NCI-H2029 treated with DMSO at 0.1 percent for 48 hours (cell line): ENCODE data around the gene POLQ.
"Not testable (repeated sequence)": the region's sequence is repeated elsewhere in the genome, so short reads cannot be mapped to it uniquely, and the experiment has no call there.

ENCODE experiments used
- DNase-seq: peaks from one replicate; lab custom pipeline; 2025; lab: John Stamatoyannopoulos, UW

POLQ gene

DNA sequence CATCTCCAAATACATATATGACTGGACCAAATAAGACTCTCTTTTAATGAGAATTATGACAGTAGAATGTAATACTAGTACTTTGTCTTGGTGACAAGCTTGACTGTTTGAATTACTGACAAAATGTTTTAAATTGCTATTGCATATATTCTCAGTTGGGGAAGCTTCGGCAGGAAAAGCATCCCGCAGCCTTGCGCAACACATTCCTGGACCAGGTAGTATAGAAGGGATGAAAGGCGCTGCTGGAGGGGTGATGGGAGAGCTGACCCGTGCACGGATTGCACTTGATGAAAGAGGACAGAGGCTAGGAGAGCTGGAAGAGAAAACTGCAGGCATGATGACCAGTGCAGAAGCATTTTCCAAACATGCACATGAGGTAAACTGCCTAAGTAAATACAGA, 127.6 kb downstream of the POLQ start:
- no peak for DNase-seq

DNA sequence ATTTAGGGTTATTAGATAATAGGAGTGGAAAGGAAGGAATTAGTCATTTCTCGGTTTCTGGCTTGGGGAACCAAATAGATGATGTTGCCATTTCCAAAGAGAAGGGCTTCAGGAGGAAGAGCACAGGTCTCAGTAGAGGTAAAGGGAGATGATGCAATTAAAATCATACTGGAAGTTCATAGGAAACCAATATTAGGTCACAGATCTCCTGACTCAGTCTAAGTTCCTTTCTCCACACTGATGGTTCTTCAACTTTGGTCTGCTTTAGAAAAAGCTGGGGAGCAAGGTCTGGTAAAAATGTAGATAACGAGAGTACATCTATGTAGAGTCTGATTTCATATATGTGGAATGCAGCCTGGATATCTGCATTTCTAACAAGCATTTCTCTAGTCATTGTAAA, 130.9 kb downstream of the POLQ start:
- DNase-seq: no peak

DNA sequence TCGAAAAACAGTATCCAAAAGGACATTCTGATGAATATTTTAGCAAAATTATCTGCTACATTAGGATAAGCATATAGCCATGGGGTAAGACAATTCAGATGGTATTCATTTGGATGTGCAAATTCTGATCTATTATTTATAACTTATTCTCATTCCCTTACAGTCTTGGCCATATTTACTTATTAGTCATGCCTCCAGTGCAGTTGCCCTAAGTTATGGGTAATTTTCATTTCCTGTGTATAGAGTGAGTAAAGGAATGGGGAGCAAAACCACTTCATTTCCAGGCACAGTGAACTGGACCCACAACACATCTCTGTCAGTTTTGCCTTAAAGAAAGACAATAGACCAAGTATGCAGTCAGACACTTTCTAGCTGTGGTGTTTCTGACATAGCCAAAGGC, 134.3 kb downstream of the POLQ start:
- no peak for DNase-seq

DNA sequence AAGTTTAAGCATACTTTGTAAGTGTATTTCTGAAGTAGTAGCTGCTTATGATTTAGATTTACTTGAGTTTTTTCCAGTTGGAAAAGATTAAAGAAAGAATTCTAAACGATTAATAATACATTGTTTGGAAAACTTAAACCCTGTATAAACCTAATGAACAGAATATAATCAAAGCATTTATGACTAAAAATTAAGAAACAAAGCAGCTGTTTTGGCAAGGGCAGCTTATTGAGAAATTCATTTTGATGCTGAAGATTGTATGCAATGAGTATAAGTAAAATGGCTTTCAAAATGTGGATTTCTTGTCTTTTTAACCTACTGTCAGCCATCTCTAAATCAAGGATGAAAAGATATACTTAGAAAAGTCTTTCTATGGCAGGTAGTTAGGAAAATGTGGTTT, 140.2 kb downstream of the POLQ start:
- no peak for DNase-seq

DNA sequence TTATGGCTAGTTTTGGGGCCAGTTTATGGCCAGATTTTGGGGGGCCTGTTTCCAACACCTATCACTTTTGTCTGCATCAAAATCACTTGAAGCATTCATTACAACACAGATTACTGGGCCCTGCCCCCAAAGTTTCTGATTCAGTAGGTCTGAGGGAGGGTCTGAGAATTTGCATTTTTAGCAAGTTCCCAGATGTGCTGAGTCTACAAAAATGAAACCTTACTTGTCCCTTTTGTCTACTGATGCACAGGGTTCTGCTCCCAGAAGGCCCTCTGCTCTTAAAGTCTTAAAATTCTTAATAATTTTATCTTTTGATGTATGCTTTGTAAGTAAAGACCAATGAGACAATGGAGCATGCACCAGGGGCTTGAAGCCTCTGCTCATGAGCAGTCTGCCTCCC, 146.0 kb downstream of the POLQ start:
- no peak for DNase-seq

DNA sequence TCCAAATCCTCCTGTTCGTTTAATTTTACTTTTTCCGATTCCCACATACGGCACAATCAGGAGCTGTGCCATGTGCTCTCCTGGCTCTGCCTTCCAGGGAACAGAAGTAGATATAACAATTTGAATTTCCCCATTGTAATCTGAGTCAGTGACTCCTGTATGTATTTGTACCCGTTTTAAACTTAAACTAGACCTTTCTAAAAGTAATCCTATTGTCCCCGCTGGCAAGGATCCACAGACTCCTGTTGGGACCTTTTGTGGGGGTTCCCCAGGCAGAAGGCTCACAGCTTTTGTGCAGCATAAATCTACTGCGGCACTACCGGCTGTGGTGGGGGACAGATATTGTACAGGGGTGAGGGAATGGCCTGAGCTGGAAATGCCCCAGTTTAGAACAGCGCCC, 147.7 kb downstream of the POLQ start:
- DNase-seq: not testable (repeated sequence)

DNA sequence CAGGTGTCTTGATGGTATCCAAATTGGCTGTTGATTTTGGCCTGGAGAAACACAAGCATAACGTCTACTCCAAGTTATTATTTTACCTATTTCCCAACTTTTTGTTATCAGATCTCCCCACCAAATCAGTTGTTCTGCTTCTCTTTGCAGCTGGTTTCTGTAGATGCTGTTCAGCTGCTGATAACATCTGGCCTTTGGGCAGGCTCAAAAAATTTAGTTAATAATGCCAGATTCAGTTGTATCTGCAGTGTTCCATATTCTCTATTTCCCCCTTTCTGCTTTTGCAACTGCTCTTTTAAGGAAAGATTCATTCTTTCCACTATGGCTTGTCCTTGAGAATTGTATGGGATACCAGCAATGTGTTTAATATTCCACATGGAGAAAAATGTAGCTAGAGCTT, 149.8 kb downstream of the POLQ start:
- not testable (repeated sequence) for DNase-seq

DNA sequence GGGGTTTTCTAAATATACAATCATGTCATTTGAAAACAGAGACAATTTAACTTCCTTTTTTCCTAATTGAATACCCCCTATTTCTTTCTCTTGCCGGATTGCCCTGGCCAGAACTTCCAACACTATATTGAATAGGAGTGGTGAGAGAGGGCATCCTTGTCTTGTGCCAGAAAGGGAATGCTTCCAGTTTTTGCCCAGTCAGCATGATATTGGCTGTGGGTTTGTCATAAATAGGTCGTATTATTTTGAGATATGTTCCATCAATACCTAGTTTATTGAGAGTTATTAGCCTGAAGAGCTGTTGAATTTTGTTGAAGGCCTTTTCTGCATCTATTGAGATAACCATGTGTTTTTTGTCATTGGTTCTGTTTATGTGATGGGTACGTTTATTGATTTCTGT, 157.5 kb downstream of the POLQ start:
- not testable (repeated sequence) for DNase-seq
